Activated naive CD4-positive, alpha-beta T cell treated with anti-CD3 and anti-CD28 coated beads for 36 hours (primary cell): ENCODE data around the gene BMX. TPM values are rescaled to one million over a fixed set of nuclear protein-coding genes. Genes with fewer than 3 reads are reported as not detected.

Source experiments
- CTCF ChIA-PET: fragments of 350-600 bp; sonication (Branson Sonifier 250); formaldehyde crosslinking; loops from one replicate; lab custom pipeline; 2021; ENCODE audit warnings: antibody characterized with exemption; lab: Charles Lee
- DNase-seq: peaks from one replicate; pipeline ENCODE4 v3.0.0-alpha.2; 2020
- H3K27ac Mint-ChIP-seq: one replicate; pipeline ENCODE4 v1.8.0; 2021; ENCODE audit warnings: mild to moderate bottlenecking, mixed read lengths
- H3K27me3 Mint-ChIP-seq: one replicate; pipeline ENCODE4 v1.8.0; 2021; ENCODE audit warnings: low read depth, mixed read lengths
- H3K36me3 Mint-ChIP-seq: one replicate; pipeline ENCODE4 v1.8.0; 2021; ENCODE audit warnings: low read depth, mixed read lengths
- H3K4me1 Mint-ChIP-seq: one replicate; pipeline ENCODE4 v1.8.0; 2021; ENCODE audit warnings: low read depth, mixed read lengths
- H3K4me3 Mint-ChIP-seq: one replicate; pipeline ENCODE4 v1.8.0; 2021; ENCODE audit warnings: mild to moderate bottlenecking, moderate library complexity, mixed read lengths
- H3K9me3 Mint-ChIP-seq: one replicate; pipeline ENCODE4 v1.8.0; 2021; ENCODE audit warnings: mixed read lengths
- intact Hi-C: fragments of 100-400 bp; cut with micrococcal nuclease; formaldehyde crosslinking; loops from one replicate; pipeline ENCODE4 v1.15.1; 2023
- total RNA-seq, 2 experiments: library from RNA; stranded (reverse); gene quantifications; one replicate each; pipeline ENCODE4 v1.2.3, GENCODE V29; 2021

BMX gene
- total RNA-seq, 2 experiments from 2014 or later: not detected

GRCh38 chrX:15483891-15484290 is 16.7 kb upstream of the BMX start:
- no peaks in the 10 kb centered on the region for H3K36me3 Mint-ChIP-seq
- no peak overlapping the region for H3K27ac Mint-ChIP-seq

GRCh38 chrX:15492469-15492868 is 8.1 kb upstream of the BMX start:
- Mint-ChIP-seq H3K9me3 (no peaks in the 10 kb centered on the region), H3K36me3 (no peaks in the 10 kb centered on the region), H3K27me3 (no peaks in the 10 kb centered on the region), H3K4me3 (peak overlapping the region; percentile 83), H3K27ac (no peak overlapping the region), H3K4me1 (peaks cover 4% of the 10 kb centered on the region)
- no peak for DNase-seq
- CTCF ChIA-PET: interaction anchor here (1.5 to 1.9 kb wide), 2 partner anchors 21 to 143 kb away, joined by 5 to 10 read pairs; no protein-coding TSS in a partner anchor
- intact Hi-C loops: loop anchor here (2.0 to 10.0 kb wide), 5 partner anchors 152 to 1202 kb away; partner anchors contain the start of genes AP1S2 and ZRSR2

More at GRCh38 chrX:15483891-15484290, 16.7 kb upstream of the BMX start:
- peaks cover 3% of the 10 kb centered on the region for H3K27me3 Mint-ChIP-seq
- no peaks in the 10 kb centered on the region for H3K9me3 Mint-ChIP-seq
- intact Hi-C loops: no loop called here
- H3K4me1 Mint-ChIP-seq: no peaks in the 10 kb centered on the region
- no peak overlapping the region for H3K4me3 Mint-ChIP-seq
- CTCF ChIA-PET: no interaction called here
- no peak for DNase-seq

GRCh38 chrX:15493118-15493962 is 7.3 kb upstream of the BMX start, which contains the start of gene PIR:
TSS of gene PIR (minus strand) at chrX:15493333. CDS start at chrX:15491257, 2,076 bp downstream.
- intact Hi-C loops: loop anchor here (1.0 to 10.0 kb wide), 9 partner anchors 22 to 1201 kb away; partner anchors contain the start of genes AP1S2, PIGA and ZRSR2
- peak; percentile 75 for DNase-seq
- H3K27ac Mint-ChIP-seq: peak within 1 kb of the TSS; percentile 68
- peak within 1 kb of the TSS; percentile 83 for H3K4me3 Mint-ChIP-seq
- H3K4me1 Mint-ChIP-seq: peaks cover 6% of the 10 kb centered on the region
- H3K9me3 Mint-ChIP-seq: no peaks in the 10 kb centered on the region
- CTCF ChIA-PET: interaction anchor here (0.7 to 2.0 kb wide), 7 partner anchors 12 to 151 kb away, joined by 3 to 10 read pairs (median 3); no protein-coding TSS in a partner anchor
- H3K36me3 Mint-ChIP-seq: no peaks in the 10 kb centered on the region
- H3K27me3 Mint-ChIP-seq: no peaks in the 10 kb centered on the region

- intact Hi-C loops: loop anchor here (10.0 kb wide), 3 partner anchors 259 to 1199 kb away; partner anchors contain the start of gene ZRSR2
- CTCF ChIA-PET: interaction anchor here (0.6 to 1.3 kb wide), 2 partner anchors 146 to 275 kb away, joined by 3 to 4 read pairs; no protein-coding TSS in a partner anchor
- Mint-ChIP-seq H3K27me3 (no peaks in the 10 kb centered on the region), H3K27ac (no peak overlapping the region), H3K9me3 (no peaks in the 10 kb centered on the region), H3K4me1 (peaks cover 6% of the 10 kb centered on the region), H3K4me3 (no peak overlapping the region), H3K36me3 (no peaks in the 10 kb centered on the region)
- DNase-seq: no peak
Measured at GRCh38 chrX:15495801-15496200, 4.8 kb upstream of the BMX start.

GRCh38 chrX:15496824-15497223 is 3.8 kb upstream of the BMX start:
- no peak for DNase-seq
- intact Hi-C loops: loop anchor here (10.0 kb wide), 3 partner anchors 258 to 1198 kb away; partner anchors contain the start of gene ZRSR2
- H3K4me1 Mint-ChIP-seq: peaks cover 6% of the 10 kb centered on the region
- H3K27me3 Mint-ChIP-seq: no peaks in the 10 kb centered on the region
- no peak overlapping the region for H3K27ac Mint-ChIP-seq
- no peaks in the 10 kb centered on the region for H3K9me3 Mint-ChIP-seq
- CTCF ChIA-PET: interaction anchor here (0.7 to 1.3 kb wide), 2 partner anchors 147 to 306 kb away, joined by 3 to 4 read pairs; no protein-coding TSS in a partner anchor
- no peaks in the 10 kb centered on the region for H3K36me3 Mint-ChIP-seq
- no peak overlapping the region for H3K4me3 Mint-ChIP-seq

- H3K4me3 Mint-ChIP-seq: no peak overlapping the region
- no peaks in the 10 kb centered on the region for H3K9me3 Mint-ChIP-seq
- peaks cover 6% of the 10 kb centered on the region for H3K4me1 Mint-ChIP-seq
- no peak overlapping the region for H3K27ac Mint-ChIP-seq
- H3K27me3 Mint-ChIP-seq: no peaks in the 10 kb centered on the region
- DNase-seq: peak; percentile 64
- CTCF ChIA-PET: interaction anchor here (0.5 to 1.2 kb wide), 3 partner anchors 20 to 67 kb away, joined by 3 to 4 read pairs (median 3); no protein-coding TSS in a partner anchor
- no peaks in the 10 kb centered on the region for H3K36me3 Mint-ChIP-seq
- intact Hi-C loops: loop anchor here (1.0 to 10.0 kb wide), 6 partner anchors 27 to 1197 kb away; partner anchors contain the start of gene ZRSR2
Measured at GRCh38 chrX:15497865-15498264, 2.7 kb upstream of the BMX start.

GRCh38 chrX:15498741-15499140 is 1.9 kb upstream of the BMX start:
- Mint-ChIP-seq H3K9me3 (no peaks in the 10 kb centered on the region), H3K4me1 (peaks cover 3% of the 10 kb centered on the region), H3K36me3 (no peaks in the 10 kb centered on the region), H3K27ac (no peak overlapping the region), H3K27me3 (no peaks in the 10 kb centered on the region), H3K4me3 (no peak overlapping the region)
- intact Hi-C loops: loop anchor here (1.0 to 10.0 kb wide), 6 partner anchors 27 to 1196 kb away; partner anchors contain the start of gene ZRSR2
- no peak for DNase-seq
- CTCF ChIA-PET: interaction anchor here (0.7 to 1.2 kb wide), 4 partner anchors 19 to 172 kb away, joined by 3 to 4 read pairs (median 4); no protein-coding TSS in a partner anchor

- DNase-seq: no peak
- H3K4me1 Mint-ChIP-seq: peaks cover 2% of the 10 kb centered on the region
- intact Hi-C loops: loop anchor here (10.0 kb wide), 3 partner anchors 255 to 1195 kb away; partner anchors contain the start of gene ZRSR2
- H3K27ac Mint-ChIP-seq: no peak overlapping the region
- no peaks in the 10 kb centered on the region for H3K36me3 Mint-ChIP-seq
- CTCF ChIA-PET: interaction anchor here (0.8 to 1.6 kb wide), 2 partner anchors 65 to 172 kb away, joined by 3 to 5 read pairs; no protein-coding TSS in a partner anchor
- H3K27me3 Mint-ChIP-seq: no peaks in the 10 kb centered on the region
- H3K9me3 Mint-ChIP-seq: no peaks in the 10 kb centered on the region
- no peak overlapping the region for H3K4me3 Mint-ChIP-seq
Measured at GRCh38 chrX:15499976-15500375, 631 bp upstream of the BMX start.

- peaks cover 2% of the 10 kb centered on the region for H3K4me1 Mint-ChIP-seq
- intact Hi-C loops: no loop called here
- CTCF ChIA-PET: interaction anchor here (0.7 to 1.6 kb wide), 2 partner anchors 63 to 85 kb away, joined by 4 to 5 read pairs; no protein-coding TSS in a partner anchor
- DNase-seq: no peak
- no peaks in the 10 kb centered on the region for H3K36me3 Mint-ChIP-seq
- H3K9me3 Mint-ChIP-seq: no peaks in the 10 kb centered on the region
- no peaks in the 10 kb centered on the region for H3K27me3 Mint-ChIP-seq
- no peak overlapping the region for H3K27ac Mint-ChIP-seq
- H3K4me3 Mint-ChIP-seq: no peak overlapping the region
Measured at GRCh38 chrX:15501506-15501905, 899 bp downstream of the BMX start.

GRCh38 chrX:15504661-15505060 is 4.1 kb downstream of the BMX start:
- no peak overlapping the region for H3K27ac Mint-ChIP-seq
- CTCF ChIA-PET: no interaction called here
- no peaks in the 10 kb centered on the region for H3K36me3 Mint-ChIP-seq

GRCh38 chrX:15505101-15505500 is 4.5 kb downstream of the BMX start:
- no peak overlapping the region for H3K27ac Mint-ChIP-seq
- DNase-seq: no peak
- no peak overlapping the region for H3K4me3 Mint-ChIP-seq
- CTCF ChIA-PET: no interaction called here
- intact Hi-C loops: no loop called here
- no peaks in the 10 kb centered on the region for H3K9me3 Mint-ChIP-seq
- no peaks in the 10 kb centered on the region for H3K4me1 Mint-ChIP-seq
- H3K27me3 Mint-ChIP-seq: no peaks in the 10 kb centered on the region
- H3K36me3 Mint-ChIP-seq: no peaks in the 10 kb centered on the region

More at GRCh38 chrX:15504661-15505060, 4.1 kb downstream of the BMX start:
- Mint-ChIP-seq H3K9me3 (no peaks in the 10 kb centered on the region), H3K27me3 (no peaks in the 10 kb centered on the region), H3K4me3 (no peak overlapping the region), H3K4me1 (no peaks in the 10 kb centered on the region)
- intact Hi-C loops: no loop called here
- no peak for DNase-seq

- Mint-ChIP-seq H3K9me3 (no peaks in the 10 kb centered on the region), H3K4me1 (no peaks in the 10 kb centered on the region), H3K36me3 (no peaks in the 10 kb centered on the region), H3K27ac (no peak overlapping the region), H3K4me3 (no peak overlapping the region), H3K27me3 (no peaks in the 10 kb centered on the region)
- intact Hi-C loops: no loop called here
- CTCF ChIA-PET: no interaction called here
- DNase-seq: no peak
Measured at GRCh38 chrX:15507005-15507404, 6.4 kb downstream of the BMX start.
